Medulla oblongata (tissue), 1 donor: Measurements from ENCODE around the gene CTBP2.

Experiments
- DNase-seq: peaks from one replicate; pipeline ENCODE4 v3.0.0-alpha.2; 2015; ENCODE audit errors: extremely low spot score

CTBP2 gene

DNA sequence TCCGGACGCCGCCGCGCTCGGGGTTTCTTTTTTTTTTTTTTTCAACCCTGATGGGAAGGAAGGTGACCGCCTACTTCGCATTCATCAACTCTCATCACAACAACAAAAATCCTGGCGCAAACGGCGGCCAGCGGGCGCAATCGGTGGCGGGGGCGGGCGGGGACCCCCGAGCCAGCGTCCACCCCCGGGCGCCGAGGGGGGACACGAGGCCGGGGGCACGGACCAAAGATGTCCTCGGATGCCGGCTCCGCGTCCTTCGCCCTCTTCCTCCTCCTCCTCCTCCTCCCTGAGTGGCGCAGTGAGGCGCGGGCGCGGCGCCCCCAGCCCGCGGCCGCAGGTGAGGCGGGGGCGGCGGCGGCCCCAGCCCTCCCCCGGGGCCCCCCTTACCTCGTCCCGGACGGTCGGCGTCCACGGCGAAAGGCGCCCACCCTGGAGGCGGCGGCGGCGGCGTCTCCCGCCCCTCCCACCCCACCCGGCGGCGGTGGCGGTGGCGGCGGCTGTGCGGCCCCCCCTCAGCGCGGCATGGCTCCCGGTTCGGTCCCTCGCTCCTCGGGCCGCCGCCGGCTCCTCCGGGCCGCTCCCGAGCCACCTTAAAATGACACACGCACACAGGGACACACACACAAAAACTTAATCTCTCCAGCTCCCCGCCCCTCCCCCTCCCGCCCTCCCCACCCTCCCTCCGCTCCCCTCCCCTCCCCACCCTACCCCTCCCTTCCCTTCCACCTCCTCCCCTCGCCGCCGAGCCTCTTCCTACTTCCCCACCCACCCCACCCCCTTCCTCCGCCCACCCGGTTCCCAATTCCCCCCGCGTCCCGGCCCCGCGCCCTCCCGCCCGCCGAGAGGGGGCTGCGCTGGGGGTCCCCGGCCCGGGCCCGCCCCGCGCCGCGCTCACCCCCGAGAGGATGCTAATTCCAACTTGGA lies at the start of gene CTBP2:
Gene CTBP2 (minus strand): TSS at position 632 of the 924 bp plus-strand sequence.
- peak; percentile 59 for DNase-seq

DNA sequence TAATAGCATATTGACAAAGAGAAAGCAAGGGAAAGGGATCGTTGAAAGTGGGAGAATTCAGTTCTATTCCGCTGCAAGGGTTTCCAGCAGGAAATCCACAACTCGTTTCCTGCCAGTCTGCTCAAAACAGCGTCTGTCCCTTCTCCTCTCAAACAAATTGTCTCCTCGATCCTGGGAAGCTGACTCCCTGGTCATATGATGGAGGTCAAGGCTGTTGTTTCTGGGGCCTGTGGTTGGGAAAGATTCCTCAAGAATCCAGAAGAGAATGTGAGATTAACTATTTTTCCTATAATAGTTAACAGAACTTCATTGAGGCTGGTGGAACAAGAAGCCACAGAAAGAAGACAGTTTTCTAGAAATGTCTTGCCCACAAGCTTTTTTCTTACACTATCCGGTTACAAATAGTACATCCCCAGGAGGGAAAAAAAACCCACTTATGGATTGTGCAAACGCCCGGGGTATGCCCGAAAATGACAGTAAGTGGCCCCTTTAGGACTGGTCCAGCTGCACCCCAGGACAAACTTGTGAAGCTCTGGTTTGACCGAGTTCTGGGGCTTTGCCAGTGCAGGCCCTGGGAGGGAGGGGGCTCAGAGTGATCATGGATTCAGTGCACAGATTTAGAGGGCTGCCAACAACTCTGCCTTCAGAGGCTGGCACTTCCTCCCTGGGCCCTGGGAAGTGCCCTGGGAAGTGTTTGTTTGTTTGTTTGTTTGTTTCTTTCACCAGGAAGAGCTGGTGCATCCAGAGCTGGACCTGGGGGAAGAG lies 49.4 kb upstream of the CTBP2 start:
- DNase-seq: peak; percentile 44

DNA sequence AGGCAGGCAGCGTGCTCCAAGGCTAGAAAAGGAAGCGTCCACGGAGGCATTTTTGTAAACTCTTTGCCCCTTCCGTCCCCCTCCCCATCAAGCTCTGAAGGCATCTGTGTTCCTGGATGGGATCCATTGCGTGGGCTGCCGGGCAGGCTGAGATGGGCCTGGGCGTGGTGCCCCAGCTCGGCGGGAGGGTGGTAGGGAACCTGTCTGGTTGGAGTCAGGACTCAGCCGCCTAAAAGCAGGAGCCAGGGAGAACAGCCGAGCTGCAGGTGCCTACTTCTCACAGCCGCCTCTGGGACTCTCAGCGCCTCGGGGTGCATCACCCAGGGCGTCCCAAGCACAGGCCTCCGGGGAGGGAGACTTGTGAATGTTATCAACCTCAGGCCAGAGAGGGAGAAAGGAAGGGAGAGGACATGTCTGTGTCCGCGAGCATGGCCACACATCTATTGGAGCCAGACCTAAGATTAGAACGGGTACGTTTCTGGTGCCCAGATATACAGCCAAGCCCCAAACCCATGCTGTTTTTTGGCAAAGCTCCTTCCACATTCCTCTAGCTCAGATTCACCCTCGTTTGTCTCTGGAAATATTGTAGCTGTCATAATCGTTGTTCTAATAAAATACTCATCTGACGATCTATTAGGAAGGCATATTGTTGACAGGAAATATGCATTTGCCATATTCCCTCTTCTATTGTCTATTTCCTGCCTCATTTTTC lies 48.6 kb upstream of the CTBP2 start:
- DNase-seq: no peak

DNA sequence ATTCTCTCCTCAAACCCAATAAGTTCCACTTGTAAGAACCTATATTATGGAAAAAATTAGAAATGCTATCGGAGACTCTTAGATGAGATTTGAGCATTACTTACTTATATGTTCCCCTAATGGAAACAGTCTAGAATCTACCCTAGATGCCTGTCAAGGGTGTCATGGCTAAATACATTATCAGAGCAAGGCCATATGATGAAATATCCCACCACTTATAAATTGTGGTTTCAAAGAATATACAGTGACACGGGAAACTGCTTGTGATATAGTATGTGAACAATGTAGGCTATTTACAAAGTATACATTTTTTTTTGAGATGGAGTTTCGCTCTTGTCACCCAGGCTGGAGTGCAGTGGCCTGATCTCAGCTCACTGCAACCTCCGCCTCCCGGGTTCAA lies 46.3 kb upstream of the CTBP2 start:
- no peak for DNase-seq

DNA sequence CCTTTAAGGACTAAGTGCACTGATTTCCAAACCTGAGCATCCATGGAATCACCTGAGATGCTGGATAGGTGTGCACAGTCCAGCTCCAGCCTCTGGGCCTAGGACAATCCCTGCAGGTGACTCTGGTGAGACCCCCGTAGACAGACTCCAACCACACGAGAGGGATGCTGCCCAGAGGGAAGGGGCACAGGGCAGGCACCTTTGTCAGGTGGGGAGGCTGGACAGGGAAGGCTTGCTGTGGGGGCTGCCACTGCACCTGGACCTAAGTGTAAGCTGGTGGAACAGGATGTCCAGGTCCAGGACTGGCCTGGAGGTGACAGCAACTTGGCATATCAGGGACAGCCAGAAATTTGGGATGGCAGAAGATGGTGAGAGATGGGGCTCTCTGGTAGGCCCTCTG lies 45.1 kb upstream of the CTBP2 start:
- DNase-seq: no peak

DNA sequence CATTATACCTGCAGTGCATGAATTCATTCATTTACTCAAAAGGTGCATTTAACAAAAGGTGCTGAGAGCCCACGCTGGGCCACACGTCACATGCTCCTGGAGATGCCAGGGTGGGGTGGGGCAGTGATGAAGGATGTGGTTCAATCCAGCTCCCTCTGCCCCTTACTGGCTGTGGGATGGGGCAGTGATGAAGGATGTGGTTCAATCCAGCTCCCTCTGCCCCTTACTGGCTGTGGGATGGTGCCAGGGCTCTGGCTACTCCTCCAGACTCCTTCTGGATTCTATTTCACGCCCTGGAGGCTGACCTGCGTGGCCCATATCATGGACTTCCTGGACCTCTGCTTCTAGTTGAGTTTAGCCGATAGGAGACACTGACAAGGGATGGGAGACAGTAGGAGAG lies 44.0 kb upstream of the CTBP2 start:
- DNase-seq: no peak

DNA sequence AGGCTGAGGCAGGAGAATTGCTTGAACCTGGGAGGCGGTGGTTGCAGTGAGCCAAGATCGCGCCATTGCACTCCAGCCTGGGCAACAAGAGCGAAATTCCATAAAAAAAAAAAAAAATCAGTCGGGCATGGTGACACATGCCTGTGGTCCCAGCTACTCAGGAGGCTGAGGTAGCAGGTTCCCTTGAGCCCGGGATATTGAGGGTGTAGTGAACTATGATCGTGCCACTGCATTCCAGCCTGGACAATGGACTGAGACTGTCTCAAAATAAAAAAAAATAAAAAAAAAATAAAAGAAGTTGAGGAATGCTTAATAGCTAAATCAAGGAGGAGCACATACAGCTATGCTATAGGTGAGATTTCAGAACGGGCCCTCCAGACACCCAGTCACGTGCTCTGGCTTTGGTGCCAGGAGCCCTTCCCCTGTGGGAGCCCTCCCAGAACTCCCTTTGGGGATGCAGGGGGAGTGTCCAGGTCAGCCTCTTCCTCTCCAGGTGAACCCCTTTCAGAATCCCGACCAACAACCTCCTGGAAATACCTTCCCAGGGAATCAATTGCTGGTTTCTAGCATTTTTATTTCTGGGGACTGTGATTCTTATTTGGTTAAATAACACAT lies 42.9 kb upstream of the CTBP2 start:
- no peak for DNase-seq

DNA sequence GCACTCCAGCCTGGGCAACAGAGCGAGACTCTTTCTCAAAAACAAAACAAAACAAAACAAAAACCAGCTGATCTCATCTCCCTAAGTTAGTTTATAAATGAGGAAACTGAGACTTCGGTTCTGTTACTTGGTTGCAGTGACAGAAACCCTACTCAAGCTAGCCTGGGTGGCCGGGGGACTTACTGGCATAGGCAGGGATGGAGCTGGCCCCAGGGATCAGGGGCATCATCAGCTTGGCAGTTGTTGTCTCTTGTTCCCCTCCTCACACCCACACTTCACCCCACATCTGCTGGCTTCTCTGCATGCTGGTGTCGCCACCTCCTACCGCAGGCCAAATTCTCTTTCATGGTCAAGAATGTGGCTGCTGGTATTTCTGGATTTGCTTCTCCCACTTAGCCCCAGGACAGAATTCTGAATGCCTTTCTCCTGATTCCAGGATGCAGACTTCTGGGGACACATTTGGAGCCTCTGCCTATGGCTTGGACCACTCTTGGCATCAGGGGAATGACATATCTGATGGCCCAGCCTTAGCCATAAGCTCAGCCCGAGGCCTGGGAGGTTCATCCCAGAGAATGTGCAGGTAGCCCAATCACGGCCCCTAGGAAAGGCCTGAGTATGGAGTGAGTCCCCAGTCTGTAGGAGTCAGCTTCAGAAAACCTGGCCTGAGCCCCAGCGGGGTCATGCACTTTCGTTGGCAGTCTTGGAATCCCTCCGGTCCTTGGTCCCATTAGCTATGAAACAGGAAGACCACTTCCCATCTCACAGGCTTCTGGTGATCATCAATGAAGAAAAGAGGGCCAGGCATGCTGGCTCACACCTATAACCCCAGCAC lies 41.6 kb upstream of the CTBP2 start:
- DNase-seq: no peak

DNA sequence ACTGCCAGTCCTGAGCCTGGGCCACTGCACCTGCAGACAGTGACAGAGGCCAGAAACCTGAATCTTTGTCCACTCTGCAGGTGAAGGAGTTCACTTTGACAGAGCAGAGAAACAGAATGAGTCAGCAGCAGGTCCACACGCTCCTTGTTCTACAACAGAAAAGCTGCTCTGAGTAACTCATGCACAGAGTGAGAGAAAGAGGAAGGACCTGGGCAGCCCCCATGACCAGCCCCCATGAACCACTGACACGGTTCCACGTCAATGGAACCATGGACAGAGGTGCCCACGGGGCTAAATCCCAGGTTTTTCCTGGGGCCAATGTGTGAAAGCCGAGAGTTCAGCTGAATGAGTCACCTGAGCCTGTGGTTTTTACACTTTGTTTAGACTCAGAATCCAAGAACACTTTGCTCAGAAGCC lies 40.8 kb upstream of the CTBP2 start:
- no peak for DNase-seq

DNA sequence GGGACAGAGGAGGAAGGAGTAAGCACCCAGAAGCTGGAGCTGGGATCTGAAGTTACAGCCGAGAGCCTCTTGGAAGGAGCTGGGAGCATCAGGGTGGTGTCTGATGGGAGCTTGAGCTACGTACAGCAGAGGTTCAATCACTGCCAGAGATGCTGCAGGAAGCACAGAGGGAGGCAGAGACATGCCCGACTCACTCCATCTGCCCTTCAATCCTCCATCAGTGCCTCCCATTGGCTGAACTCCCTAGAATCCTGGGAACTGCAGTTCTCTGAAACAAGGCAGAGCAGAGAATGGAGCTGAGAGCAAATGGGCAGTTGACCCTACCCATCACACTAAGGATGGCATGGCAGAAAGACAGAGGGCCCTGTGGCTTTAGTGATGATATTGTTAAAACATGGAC lies 40.0 kb upstream of the CTBP2 start:
- DNase-seq: no peak

DNA sequence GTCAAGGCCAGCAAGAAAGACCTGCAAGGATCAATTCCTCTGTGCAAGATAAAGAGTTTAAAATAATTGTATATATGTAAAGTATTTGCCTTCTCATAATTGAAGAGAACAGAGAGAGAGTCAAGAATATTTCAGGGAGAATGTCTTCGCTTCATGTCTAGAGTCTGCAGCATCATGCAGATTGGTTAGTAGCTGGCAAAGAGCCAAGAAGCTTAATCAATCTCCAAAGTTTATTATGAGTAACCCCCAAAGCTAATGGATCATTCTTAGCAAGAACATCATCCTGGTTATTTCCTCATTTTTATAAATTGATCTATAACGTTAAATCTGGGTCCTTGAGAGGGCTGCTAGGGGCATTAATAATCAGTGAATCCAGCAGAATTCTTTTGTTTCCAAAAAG lies 38.9 kb upstream of the CTBP2 start:
- no peak for DNase-seq

DNA sequence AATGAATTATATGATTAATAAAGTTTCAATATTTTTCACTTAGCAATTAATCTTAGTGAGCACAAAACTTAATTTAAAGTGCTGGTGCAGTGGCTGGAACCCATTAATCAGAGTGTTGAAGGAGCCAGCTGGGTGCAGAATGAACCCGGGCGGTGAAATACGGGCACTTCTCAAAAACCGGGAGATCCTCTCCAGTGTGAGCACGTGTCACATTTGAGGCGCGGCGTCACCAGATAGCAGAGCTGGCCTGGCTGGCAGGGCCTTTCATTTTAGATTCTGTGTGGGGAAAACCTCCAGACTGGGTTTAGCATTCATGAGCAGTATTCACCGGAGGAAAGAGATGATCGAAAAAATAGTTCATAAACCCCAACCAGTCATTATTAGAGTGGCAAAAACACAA lies 34.5 kb upstream of the CTBP2 start:
- DNase-seq: no peak

DNA sequence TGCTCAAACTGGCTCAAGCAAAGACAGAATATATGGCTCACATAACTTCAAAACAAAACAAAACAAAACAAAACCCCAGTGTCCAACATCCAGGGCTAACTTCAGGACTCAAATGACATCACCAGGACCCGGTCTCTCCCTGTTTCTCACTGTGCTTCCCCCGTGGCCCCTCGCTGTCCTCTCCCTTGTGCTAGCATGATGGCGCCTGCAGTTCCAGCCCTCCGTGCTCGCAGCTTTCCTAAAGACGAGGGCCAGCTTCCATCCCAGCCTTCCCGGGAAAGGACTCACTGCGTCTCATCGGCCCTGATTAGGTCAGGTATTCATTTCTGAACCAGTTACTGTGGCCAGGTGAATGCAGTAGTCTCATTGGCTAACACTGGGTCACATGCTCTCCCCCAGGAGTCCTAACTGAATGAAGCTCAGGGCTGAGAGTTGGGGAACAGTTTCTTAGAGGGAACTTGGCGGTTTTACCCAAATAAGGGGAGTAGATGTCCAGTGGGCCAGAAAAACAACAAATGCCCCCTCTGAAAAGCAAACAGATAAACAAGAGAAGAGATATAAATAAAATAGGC lies 33.0 kb upstream of the CTBP2 start:
- no peak for DNase-seq

DNA sequence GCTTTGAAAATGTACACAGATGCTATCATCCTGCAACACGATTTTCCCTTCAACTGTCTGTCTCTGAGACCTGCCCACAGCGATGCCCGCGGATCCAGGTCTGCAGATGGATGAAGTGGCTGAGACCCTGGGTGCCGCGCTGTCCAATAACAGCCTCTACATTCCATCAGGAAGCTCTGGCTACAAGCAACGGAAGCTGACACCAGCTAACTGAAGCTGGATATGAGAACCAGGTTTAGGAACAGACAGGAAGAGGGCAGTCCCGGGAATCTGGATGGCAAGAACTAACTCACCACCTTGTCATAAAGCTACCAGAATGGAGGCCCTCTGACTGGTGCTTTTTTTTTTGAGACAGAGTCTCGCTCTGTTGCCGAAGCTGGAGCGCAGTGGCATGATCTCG lies 32.3 kb upstream of the CTBP2 start:
- no peak for DNase-seq

DNA sequence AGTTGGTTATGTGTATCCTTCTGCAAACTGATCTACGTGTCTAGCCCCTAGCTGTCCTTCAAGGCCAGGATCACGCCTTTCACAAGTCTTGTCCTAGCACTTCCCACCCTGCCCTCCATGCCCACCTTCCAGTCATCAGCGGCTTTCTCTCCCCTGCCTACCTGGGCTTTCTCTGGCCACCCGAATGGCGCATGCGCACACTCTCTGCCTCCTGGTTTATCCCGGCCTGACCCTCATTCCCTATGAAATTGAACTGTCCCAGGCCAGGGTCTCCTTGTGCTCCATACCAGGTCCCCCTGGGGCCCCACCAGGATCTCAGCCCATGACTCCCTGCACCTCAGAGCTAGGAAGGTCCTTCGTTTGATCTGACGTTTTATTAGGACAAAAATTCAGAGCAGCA lies 31.6 kb upstream of the CTBP2 start:
- DNase-seq: no peak

DNA sequence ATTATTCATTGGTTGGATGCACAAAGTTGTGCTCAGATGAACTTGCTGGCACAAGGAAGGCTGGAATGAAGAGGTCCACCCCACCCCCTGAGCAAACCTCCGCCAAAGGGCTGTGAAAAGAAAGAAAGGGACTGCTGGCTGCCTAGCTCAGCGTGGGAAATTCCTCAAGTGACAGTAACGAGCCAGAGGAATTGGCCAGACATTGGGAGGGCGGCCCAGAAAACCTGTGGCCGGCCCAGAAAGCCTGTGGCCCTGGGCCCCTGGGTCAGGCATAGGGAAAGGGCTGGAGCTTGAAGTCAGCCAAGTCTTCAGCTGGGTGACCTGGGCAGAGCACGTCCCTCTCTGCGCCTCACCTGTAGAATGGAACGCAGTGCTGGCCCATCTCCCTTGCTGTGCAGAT lies 30.6 kb upstream of the CTBP2 start:
- DNase-seq: peak; percentile 54

DNA sequence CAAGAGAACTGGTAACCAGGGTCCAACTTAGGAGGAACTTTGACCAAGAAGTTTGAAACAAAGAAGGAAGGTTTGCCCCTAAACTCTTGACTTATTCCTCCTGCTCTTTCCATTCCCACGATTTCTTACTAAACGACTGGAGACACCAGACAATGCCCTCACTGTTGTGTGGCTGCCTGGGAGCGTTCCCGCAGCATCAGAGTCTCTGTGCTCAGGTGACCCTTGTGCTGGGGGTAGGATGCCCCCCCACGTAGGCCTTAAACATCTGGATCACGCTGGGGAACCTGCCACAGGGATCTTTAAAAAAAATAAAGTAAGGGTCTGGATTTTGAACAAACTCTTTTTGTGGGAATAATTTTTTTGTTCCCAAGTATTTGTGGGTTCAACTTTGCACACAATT lies 30.1 kb upstream of the CTBP2 start:
- DNase-seq: no peak

DNA sequence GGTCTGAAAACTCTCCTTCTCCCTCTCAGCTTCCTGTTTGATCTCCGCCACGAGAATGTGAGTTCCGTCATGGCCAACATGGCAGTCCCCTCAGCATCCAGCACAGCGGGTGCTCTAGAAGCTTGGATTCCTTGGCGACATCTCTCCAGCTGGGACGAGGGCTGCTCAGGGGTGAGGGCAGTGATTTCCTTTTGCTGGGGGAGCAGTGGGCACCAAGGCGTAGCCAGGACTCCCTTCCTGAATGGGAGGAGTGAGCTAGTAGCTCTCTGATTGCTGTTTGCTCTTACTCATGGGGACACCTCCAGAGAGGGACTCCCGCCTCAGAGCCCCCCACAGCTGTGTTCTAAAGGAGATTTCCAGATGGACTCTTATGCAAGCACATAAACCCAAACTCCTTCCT lies 28.8 kb upstream of the CTBP2 start:
- DNase-seq: no peak

DNA sequence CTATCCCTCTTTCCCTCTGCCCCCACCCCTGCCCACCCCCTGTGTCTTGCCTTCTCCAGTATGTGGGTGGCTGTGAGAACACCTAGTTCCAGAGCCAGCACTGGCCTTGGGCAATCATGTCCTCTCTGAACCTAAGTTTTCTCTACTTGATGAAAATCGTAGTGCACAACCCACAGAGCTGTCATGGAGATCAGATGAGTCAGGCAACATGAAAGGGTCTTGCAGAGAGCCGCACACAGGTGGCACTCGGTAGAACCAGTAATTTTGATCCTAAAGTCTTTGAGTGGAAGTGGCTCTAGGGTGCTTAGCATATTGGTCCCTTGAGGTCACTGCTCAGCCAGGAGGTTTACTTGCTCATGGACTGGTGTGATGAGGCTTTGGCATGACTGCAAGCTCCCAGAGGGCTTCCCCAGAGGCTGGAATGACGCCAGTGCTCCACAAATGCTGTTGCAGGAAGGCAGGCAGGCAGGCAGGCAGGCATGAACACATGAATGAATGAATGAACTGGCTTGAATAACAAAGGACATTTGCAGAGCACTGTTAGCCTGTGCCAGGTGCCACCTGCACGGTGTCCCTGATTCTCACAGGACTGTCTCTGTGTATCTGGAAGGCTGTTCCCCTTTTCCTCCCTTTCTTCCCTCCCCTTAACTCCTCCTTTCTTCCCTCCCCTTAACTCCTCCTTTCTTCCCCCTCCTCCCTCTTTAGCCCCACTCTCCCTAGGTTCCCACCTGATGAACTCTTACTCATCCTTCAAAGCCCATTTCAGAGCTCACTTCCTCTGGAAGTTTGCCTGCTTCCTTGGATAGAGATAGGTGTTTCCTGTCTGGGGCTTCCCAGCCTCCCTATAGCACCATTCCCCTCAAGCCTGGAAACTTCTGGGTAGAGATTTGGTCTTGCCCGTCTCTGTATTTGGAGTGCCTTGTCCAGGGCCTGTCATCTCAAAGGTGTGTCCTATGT lies 27.2 kb upstream of the CTBP2 start:
- no peak for DNase-seq
